Neural cell (in vitro differentiated cells): Measurements from ENCODE around the gene SLC9A5. TPM values are rescaled to one million over a fixed set of nuclear protein-coding genes. Genes with fewer than 3 reads are reported as not detected.

Source experiments
- H2AFZ ChIP-seq: fragments of 200-600, 300-800 bp; sonication (generic), shearing (Covaris generic); 2 replicates; pipeline ENCODE4 v1.6.0; 2014; ENCODE audit warnings: low read depth, mild to moderate bottlenecking, antibody characterized with exemption, low read length, moderate library complexity
- H3F3A ChIP-seq: fragments of 200-600 bp; shearing (Covaris generic); 2 replicates; pipeline ENCODE4 v1.6.1; 2016; ENCODE audit warnings: mild to moderate bottlenecking, moderate library complexity, mixed read lengths, antibody characterized with exemption, low read length; ENCODE audit not compliant: insufficient read depth, poor library complexity, severe bottlenecking
- H3K27ac ChIP-seq: fragments of 200-600, 300-800 bp; sonication (generic), shearing (Covaris generic); 2 replicates; pipeline ENCODE4 v1.5.1; 2014; ENCODE audit warnings: mild to moderate bottlenecking, low read length, moderate library complexity
- H3K27me3 ChIP-seq: fragments of 300-800, 200-600 bp; sonication (generic), shearing (Covaris generic); 2 replicates; pipeline ENCODE4 v1.6.0; 2014; ENCODE audit warnings: mild to moderate bottlenecking, low read depth, low read length, moderate library complexity; ENCODE audit not compliant: insufficient read depth
- H3K36me3 ChIP-seq: fragments of 300-800, 200-600 bp; sonication (generic), shearing (Covaris generic); 2 replicates; pipeline ENCODE4 v1.5.1; 2014; ENCODE audit warnings: mild to moderate bottlenecking, antibody characterized with exemption, low read length, moderate library complexity; ENCODE audit not compliant: insufficient read depth
- H3K4me2 ChIP-seq: fragments of 300-800, 200-600 bp; sonication (generic), shearing (Covaris generic); 2 replicates; pipeline ENCODE4 v1.6.0; 2014; ENCODE audit warnings: mild to moderate bottlenecking, low read length
- H3K4me3 ChIP-seq: fragments of 300-800, 200-600 bp; sonication (generic), shearing (Covaris generic); 2 replicates; pipeline ENCODE4 v1.5.1; 2014; ENCODE audit warnings: mild to moderate bottlenecking, low read length, moderate library complexity
- H3K79me2 ChIP-seq: fragments of 200-600 bp; shearing (Covaris generic); replicated peaks from 2 replicates; pipeline ENCODE4 v1.6.0; 2014; ENCODE audit warnings: mild to moderate bottlenecking, low read length, moderate library complexity; ENCODE audit not compliant: insufficient read depth
- H3K9ac ChIP-seq: fragments of 300-800, 200-600 bp; sonication (generic), shearing (Covaris generic); 2 replicates; pipeline ENCODE4 v1.6.1; 2016; ENCODE audit warnings: mild to moderate bottlenecking, low read length, mixed read lengths
- H3K9me2 ChIP-seq: fragments of 200-600 bp; shearing (Covaris generic); 2 replicates; pipeline ENCODE4 v1.6.1; 2016; ENCODE audit warnings: mild to moderate bottlenecking, low read length, mixed read lengths; ENCODE audit not compliant: insufficient read depth
- H3K9me3 ChIP-seq: fragments of 200-600, 300-800 bp; sonication (generic), shearing (Covaris generic); 2 replicates; pipeline ENCODE4 v1.6.1; 2016; ENCODE audit warnings: mild to moderate bottlenecking, mixed run types, low read length, moderate library complexity, mixed read lengths
- H4K20me1 ChIP-seq: fragments of 200-600 bp; shearing (Covaris generic); 2 replicates; pipeline ENCODE4 v1.6.1; 2016; ENCODE audit warnings: mild to moderate bottlenecking, mixed run types; ENCODE audit not compliant: insufficient read depth
- EP300 ChIP-seq: fragments of 450-650 bp; conservative IDR thresholded peaks from 2 replicates; pipeline ENCODE4 v1.6.1; 2014; ENCODE audit warnings: antibody characterized with exemption, mild to moderate bottlenecking, moderate library complexity; ENCODE audit not compliant: poor library complexity, severe bottlenecking
- EZH2 ChIP-seq: fragments of 200-600, 300-800 bp; shearing (Covaris generic), sonication (generic); IDR thresholded peaks from 2 replicates; pipeline ENCODE4 v1.6.1; 2014; ENCODE audit warnings: antibody characterized with exemption, low read length, borderline replicate concordance, mild to moderate bottlenecking; ENCODE audit not compliant: insufficient read depth, poor library complexity, severe bottlenecking
- MXI1 ChIP-seq: fragments of 450-650 bp; conservative IDR thresholded peaks from 2 replicates; pipeline ENCODE4 v1.6.1; 2014; ENCODE audit warnings: antibody characterized with exemption, mild to moderate bottlenecking; ENCODE audit not compliant: poor library complexity, severe bottlenecking
- POLR2AphosphoS5 ChIP-seq: IDR thresholded peaks from 2 replicates; pipeline ENCODE4 v1.6.1; 2012
- RAD21 ChIP-seq: fragments of 450-650 bp; conservative IDR thresholded peaks from 2 replicates; pipeline ENCODE4 v1.6.1; 2014; ENCODE audit warnings: antibody characterized with exemption, mild to moderate bottlenecking, moderate library complexity
- SMC3 ChIP-seq: fragments of 450-650 bp; conservative IDR thresholded peaks from 2 replicates; pipeline ENCODE4 v1.6.1; 2014; ENCODE audit warnings: antibody characterized with exemption, mild to moderate bottlenecking, moderate library complexity; ENCODE audit not compliant: poor library complexity
- TAF1 ChIP-seq: IDR thresholded peaks from 2 replicates; pipeline ENCODE4 v1.6.1; 2012; ENCODE audit warnings: low read depth
- polyA plus RNA-seq: library from polyadenylated mRNA; depleted of rRNA; stranded (reverse); fragments of >200 nt; gene quantifications from 2 replicates; pipeline ENCODE4 v1.2.3, GENCODE V29; 2014
- TF ChIP-seq, protein P1 (sequence below): IDR thresholded peaks from 2 replicates; pipeline ENCODE4 v1.6.1; 2012; ENCODE audit warnings: borderline replicate concordance
- TF ChIP-seq, protein P2 (sequence below): fragments of 450-650 bp; IDR thresholded peaks from 2 replicates; pipeline ENCODE4 v1.5.1; 2014; ENCODE audit warnings: antibody characterized with exemption, mild to moderate bottlenecking, moderate library complexity; ENCODE audit not compliant: poor library complexity, severe bottlenecking

The SLC9A5 gene
- polyA plus RNA-seq, 1 donor from 2014 or later = 1.8 TPM

DNA sequence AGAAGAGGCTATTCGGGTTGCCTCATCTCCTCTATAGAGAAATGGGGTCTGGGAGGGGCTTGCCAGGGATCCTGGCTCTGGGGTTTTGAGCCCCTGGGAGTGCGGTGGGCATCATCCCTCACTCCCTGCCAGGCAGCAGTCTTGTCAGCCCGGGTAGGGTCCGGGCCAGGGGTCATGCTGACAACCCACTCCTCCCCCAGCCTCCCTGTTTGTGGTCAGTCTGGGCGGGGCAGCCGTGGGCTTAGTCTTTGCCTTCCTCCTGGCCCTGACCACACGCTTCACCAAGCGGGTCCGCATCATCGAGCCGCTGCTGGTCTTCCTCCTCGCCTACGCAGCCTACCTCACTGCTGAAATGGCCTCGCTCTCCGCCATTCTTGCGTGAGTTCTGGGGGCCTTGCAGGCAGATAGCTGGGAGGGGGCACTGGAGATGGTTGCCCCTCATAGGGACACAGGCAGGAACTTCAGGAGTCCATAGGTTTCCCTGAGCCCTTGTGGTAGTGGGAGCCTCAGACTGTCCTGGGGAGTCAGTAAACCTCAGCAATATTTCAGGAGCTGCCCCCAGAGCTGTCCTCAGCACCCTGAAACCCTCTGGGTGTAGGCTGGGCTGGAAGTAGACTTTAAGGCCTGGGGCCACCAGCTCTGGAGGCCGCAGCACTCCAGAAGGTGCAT lies 6.9 kb downstream of the SLC9A5 start:
- Histone ChIP-seq H3K9ac (no peak overlapping the region), H3K27ac (no peak overlapping the region), H3K79me2 (no peaks in the 10 kb centered on the region), H3K36me3 (no peaks in the 10 kb centered on the region), H4K20me1 (no peaks in the 10 kb centered on the region), H2AFZ (no peak overlapping the region), H3K9me3 (no peaks in the 10 kb centered on the region), H3F3A (no peaks in the 10 kb centered on the region), H3K27me3 (no peaks in the 10 kb centered on the region), H3K9me2 (no peaks in the 10 kb centered on the region), H3K4me3 (no peak overlapping the region), H3K4me2 (no peak overlapping the region)
- TF ChIP-seq RAD21 = no peak
- no peak for TF ChIP-seq SMC3
- TF ChIP-seq, protein P1, sequence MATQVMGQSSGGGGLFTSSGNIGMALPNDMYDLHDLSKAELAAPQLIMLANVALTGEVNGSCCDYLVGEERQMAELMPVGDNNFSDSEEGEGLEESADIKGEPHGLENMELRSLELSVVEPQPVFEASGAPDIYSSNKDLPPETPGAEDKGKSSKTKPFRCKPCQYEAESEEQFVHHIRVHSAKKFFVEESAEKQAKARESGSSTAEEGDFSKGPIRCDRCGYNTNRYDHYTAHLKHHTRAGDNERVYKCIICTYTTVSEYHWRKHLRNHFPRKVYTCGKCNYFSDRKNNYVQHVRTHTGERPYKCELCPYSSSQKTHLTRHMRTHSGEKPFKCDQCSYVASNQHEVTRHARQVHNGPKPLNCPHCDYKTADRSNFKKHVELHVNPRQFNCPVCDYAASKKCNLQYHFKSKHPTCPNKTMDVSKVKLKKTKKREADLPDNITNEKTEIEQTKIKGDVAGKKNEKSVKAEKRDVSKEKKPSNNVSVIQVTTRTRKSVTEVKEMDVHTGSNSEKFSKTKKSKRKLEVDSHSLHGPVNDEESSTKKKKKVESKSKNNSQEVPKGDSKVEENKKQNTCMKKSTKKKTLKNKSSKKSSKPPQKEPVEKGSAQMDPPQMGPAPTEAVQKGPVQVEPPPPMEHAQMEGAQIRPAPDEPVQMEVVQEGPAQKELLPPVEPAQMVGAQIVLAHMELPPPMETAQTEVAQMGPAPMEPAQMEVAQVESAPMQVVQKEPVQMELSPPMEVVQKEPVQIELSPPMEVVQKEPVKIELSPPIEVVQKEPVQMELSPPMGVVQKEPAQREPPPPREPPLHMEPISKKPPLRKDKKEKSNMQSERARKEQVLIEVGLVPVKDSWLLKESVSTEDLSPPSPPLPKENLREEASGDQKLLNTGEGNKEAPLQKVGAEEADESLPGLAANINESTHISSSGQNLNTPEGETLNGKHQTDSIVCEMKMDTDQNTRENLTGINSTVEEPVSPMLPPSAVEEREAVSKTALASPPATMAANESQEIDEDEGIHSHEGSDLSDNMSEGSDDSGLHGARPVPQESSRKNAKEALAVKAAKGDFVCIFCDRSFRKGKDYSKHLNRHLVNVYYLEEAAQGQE = no peak
- no peak for TF ChIP-seq EP300
- no peak for TF ChIP-seq TAF1
- no peak for TF ChIP-seq POLR2AphosphoS5
- no peak for TF ChIP-seq MXI1
- TF ChIP-seq, protein P2, sequence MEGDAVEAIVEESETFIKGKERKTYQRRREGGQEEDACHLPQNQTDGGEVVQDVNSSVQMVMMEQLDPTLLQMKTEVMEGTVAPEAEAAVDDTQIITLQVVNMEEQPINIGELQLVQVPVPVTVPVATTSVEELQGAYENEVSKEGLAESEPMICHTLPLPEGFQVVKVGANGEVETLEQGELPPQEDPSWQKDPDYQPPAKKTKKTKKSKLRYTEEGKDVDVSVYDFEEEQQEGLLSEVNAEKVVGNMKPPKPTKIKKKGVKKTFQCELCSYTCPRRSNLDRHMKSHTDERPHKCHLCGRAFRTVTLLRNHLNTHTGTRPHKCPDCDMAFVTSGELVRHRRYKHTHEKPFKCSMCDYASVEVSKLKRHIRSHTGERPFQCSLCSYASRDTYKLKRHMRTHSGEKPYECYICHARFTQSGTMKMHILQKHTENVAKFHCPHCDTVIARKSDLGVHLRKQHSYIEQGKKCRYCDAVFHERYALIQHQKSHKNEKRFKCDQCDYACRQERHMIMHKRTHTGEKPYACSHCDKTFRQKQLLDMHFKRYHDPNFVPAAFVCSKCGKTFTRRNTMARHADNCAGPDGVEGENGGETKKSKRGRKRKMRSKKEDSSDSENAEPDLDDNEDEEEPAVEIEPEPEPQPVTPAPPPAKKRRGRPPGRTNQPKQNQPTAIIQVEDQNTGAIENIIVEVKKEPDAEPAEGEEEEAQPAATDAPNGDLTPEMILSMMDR = no peak
- TF ChIP-seq EZH2 = no peak

DNA sequence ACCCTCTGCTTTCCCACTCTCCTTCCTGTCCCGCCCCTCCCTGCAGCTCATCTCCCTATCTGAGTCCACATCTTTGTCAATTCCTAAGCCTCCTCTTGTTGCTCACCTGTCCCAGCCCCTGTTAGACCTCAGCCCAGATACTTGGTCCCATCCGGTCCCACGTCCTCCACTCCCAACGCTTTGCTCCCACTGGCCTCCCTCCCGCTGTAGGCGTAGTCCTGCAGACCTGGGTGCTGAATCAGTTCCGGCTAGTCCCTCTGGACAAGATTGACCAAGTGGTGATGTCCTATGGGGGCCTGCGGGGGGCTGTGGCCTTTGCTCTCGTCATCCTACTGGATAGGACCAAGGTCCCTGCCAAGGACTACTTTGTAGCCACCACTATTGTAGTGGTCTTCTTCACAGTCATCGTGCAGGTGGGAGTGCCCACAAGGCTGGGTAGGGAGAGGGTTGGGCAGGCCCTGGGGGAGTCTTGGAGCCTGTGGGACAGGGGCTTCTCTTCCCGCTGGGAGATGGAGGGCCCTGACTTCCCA lies 8.0 kb downstream of the SLC9A5 start:
- no peaks in the 10 kb centered on the region for H3K9me2 ChIP-seq
- no peak overlapping the region for H2AFZ ChIP-seq
- no peak overlapping the region for H3K4me2 ChIP-seq
- H3K79me2 ChIP-seq = no peaks in the 10 kb centered on the region
- no peaks in the 10 kb centered on the region for H3K9me3 ChIP-seq
- H3K36me3 ChIP-seq = no peaks in the 10 kb centered on the region
- no peak overlapping the region for H3K4me3 ChIP-seq
- no peak for TF ChIP-seq SMC3
- TF ChIP-seq RAD21 = no peak
- no peak for TF ChIP-seq EP300
- TF ChIP-seq, protein P1 = no peak
- H3K27me3 ChIP-seq = no peaks in the 10 kb centered on the region
- H3F3A ChIP-seq = no peaks in the 10 kb centered on the region
- no peak overlapping the region for H3K27ac ChIP-seq
- no peaks in the 10 kb centered on the region for H4K20me1 ChIP-seq
- H3K9ac ChIP-seq = no peak overlapping the region
